HuH-7.5 (cell line): ENCODE results near the gene UVRAG.

Experiments
- DNase-seq: peaks from one replicate; pipeline ENCODE4 v3.0.0; 2011; ENCODE audit warnings: low spot score

Gene UVRAG

GRCh38 chr11:76119779-76120178 is 304.8 kb downstream of the UVRAG start:
- DNase-seq, result no peak

GRCh38 chr11:76120513-76121101 is 305.6 kb downstream of the UVRAG start:
- no peak for DNase-seq

GRCh38 chr11:76123248-76123647 is 308.2 kb downstream of the UVRAG start:
- no peak for DNase-seq

GRCh38 chr11:76124905-76125770 is 310.1 kb downstream of the UVRAG start:
- DNase-seq, result no peak

- no peak for DNase-seq
These were observed 314.7 kb downstream of the UVRAG start for GRCh38 chr11:76129729-76130128.

- DNase-seq, result no peak
These were observed 316.1 kb downstream of the UVRAG start for GRCh38 chr11:76131142-76131541.

- no peak for DNase-seq
These were observed 316.9 kb downstream of the UVRAG start for GRCh38 chr11:76131671-76132631.

- DNase-seq, result no peak
These were observed 319.2 kb downstream of the UVRAG start for GRCh38 chr11:76134239-76134638.

- no peak for DNase-seq
These were observed 320.5 kb downstream of the UVRAG start for GRCh38 chr11:76135491-76135890.

- DNase-seq, result no peak
These were observed 324.3 kb downstream of the UVRAG start for GRCh38 chr11:76139314-76139713.

- no peak for DNase-seq
These were observed 326.0 kb downstream of the UVRAG start for GRCh38 chr11:76140912-76141574.

- DNase-seq, result no peak
These were observed 327.0 kb downstream of the UVRAG start for GRCh38 chr11:76141901-76142588.

- DNase-seq, result no peak
These were observed 328.3 kb downstream of the UVRAG start for GRCh38 chr11:76143274-76143673.

- no peak for DNase-seq
These were observed 332.2 kb downstream of the UVRAG start for GRCh38 chr11:76147106-76147740.

- no peak for DNase-seq
These were observed 333.2 kb downstream of the UVRAG start for GRCh38 chr11:76148231-76148630.

- no peak for DNase-seq
These were observed 334.1 kb downstream of the UVRAG start for GRCh38 chr11:76148941-76149613.

- DNase-seq, result no peak
These were observed 334.7 kb downstream of the UVRAG start for GRCh38 chr11:76149713-76150112.

- no peak for DNase-seq
These were observed 335.1 kb downstream of the UVRAG start for GRCh38 chr11:76150141-76150540.

- DNase-seq, result no peak
These were observed 336.6 kb downstream of the UVRAG start for GRCh38 chr11:76151556-76152085.
